ENCODE measurements around the gene SMARCA2.

GRCh38 chr9:2127486-2127885 is 112.3 kb downstream of the SMARCA2 start:
- TF ChIP-seq CREB1 (IDR thresholded peaks at IDR 0.05; ENCODE audit: low read depth) (no peak), EP300 (IDR thresholded peaks at IDR 0.05; ENCODE audit: borderline replicate concordance) (no peak), TAF1 (IDR thresholded peaks at IDR 0.05; ENCODE audit: low read depth) (no peak)
- TF ChIP-seq, protein P1, sequence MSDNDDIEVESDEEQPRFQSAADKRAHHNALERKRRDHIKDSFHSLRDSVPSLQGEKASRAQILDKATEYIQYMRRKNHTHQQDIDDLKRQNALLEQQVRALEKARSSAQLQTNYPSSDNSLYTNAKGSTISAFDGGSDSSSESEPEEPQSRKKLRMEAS (IDR thresholded peaks at IDR 0.05) = no peak

All from Ishikawa (cell line).